ENCODE results near the gene ACO1.

ACO1 gene

GRCh38 chr9:32360983-32361673 lies 23.3 kb upstream of the ACO1 start (continued):
- no peak for TF ChIP-seq HOXA7 (CRISPR knock-in tag; IDR thresholded peaks at IDR 0.05; ENCODE audit: borderline replicate concordance)
- no peak for TF ChIP-seq SP3 (tag by site-specific recombination; IDR thresholded peaks at IDR 0.05)
- TF ChIP-seq REPIN1 (tag by site-specific recombination; IDR thresholded peaks at IDR 0.05; ENCODE audit: low read depth): no peak
- TF ChIP-seq MZF1 (tag by site-specific recombination; IDR thresholded peaks at IDR 0.05; ENCODE audit: borderline replicate concordance): no peak
- TF ChIP-seq ZNF274 (IDR thresholded peaks at IDR 0.05; ENCODE audit: low read length): no peak
- no peak for TF ChIP-seq ZNF274 (tag by site-specific recombination; IDR thresholded peaks at IDR 0.05; ENCODE audit: borderline replicate concordance)
- no peak for TF ChIP-seq ZNF707 (tag by site-specific recombination; IDR thresholded peaks at IDR 0.05)
- no peak for TF ChIP-seq KLF16 (tag by site-specific recombination; IDR thresholded peaks at IDR 0.05)
- no peak for TF ChIP-seq ZNF791 (tag by site-specific recombination; IDR thresholded peaks at IDR 0.05)

- ChIA-PET POLR2A (no interaction called here), CTCF (interaction anchor here (1.5 to 4.0 kb wide), 2 partner anchors 7 to 208 kb away, joined by 7 to 21 read pairs; no protein-coding TSS in a partner anchor)
- Histone ChIP-seq H3K9me3 (ENCODE audit: control insufficient read depth, insufficient read depth, low read depth, low read length) (no peaks in the 10 kb centered on the region), H3K4me3 (ENCODE audit: low read depth, low read length) (no peak overlapping the region), H3K4me1 (ENCODE audit: control insufficient read depth, insufficient read depth, low read length) (no peaks in the 10 kb centered on the region), H3K27ac (ENCODE audit: extremely low read depth, low read depth, low read length) (no peak overlapping the region), H3K36me3 (ENCODE audit: control insufficient read depth in 2 of 2, insufficient read depth in 1 of 2, low read length in 2 of 2) (no peaks in the 10 kb centered on the region)
- no peak for TF ChIP-seq ZNF148 (tag by site-specific recombination; IDR thresholded peaks at IDR 0.05; ENCODE audit: borderline replicate concordance)
These were observed 13.2 kb upstream of the ACO1 start for GRCh38 chr9:32371279-32371678.

- CTCF ChIA-PET: interaction anchor here (1.5 kb wide), 1 partner anchor 208 kb away, joined by 7 read pairs; no protein-coding TSS in a partner anchor
- H3K36me3 ChIP-seq (ENCODE audit: control insufficient read depth in 2 of 2, insufficient read depth in 1 of 2, low read length in 2 of 2): no peaks in the 10 kb centered on the region
- no peaks in the 10 kb centered on the region for H3K9me3 ChIP-seq (ENCODE audit: control insufficient read depth, insufficient read depth, low read depth, low read length)
- H3K27ac ChIP-seq (ENCODE audit: extremely low read depth, low read depth, low read length): no peak overlapping the region
- H3K4me3 ChIP-seq (ENCODE audit: low read depth, low read length): no peak overlapping the region
- H3K4me1 ChIP-seq (ENCODE audit: control insufficient read depth, insufficient read depth, low read length): no peaks in the 10 kb centered on the region
- POLR2A ChIA-PET: no interaction called here
- TF ChIP-seq ZNF266 (tag by site-specific recombination; IDR thresholded peaks at IDR 0.05; ENCODE audit: low read depth) (no peak), SETDB1 (IDR thresholded peaks at IDR 0.05; ENCODE audit: insufficient read length, low read length) (no peak), SP7 (tag by site-specific recombination; IDR thresholded peaks at IDR 0.05) (no peak), ZNF837 (tag by site-specific recombination; IDR thresholded peaks at IDR 0.05) (no peak), ZBTB49 (tag by site-specific recombination; IDR thresholded peaks at IDR 0.05; ENCODE audit: low read depth) (no peak), ZNF2 (tag by site-specific recombination; IDR thresholded peaks at IDR 0.05) (no peak), TSHZ1 (tag by site-specific recombination; IDR thresholded peaks at IDR 0.05; ENCODE audit: borderline replicate concordance) (no peak), ZNF768 (tag by site-specific recombination; IDR thresholded peaks at IDR 0.05) (no peak), ZNF280D (tag by site-specific recombination; IDR thresholded peaks at IDR 0.05) (no peak), ZNF561 (tag by site-specific recombination; IDR thresholded peaks at IDR 0.05; ENCODE audit: borderline replicate concordance) (no peak)
These were observed 12.8 kb upstream of the ACO1 start for GRCh38 chr9:32371679-32372078.
